ENCODE data around the gene CARS2.
"Not testable (repeated sequence)": the region's sequence is repeated elsewhere in the genome, so short reads cannot be mapped to it uniquely, and the experiment has no call there.

Gene CARS2

DNA sequence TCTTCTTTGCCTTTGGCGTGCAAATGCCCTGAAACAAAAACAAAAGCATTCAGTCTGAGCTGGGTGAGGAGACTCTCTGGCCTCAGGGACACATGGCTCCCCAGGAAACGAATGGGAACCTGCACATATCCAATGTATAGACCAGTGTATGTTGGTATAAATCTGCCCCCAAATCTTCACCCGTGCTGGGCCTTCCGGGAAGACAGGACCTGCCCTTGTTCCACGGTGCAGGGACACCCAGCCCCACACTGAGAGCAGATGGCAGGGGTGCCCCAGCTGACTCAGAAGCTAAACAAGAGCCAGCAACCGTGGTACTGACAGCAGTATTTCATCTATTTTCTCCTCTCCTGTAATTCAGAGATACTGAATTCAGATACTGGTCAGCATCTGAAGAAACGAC lies 42.4 kb downstream of the CARS2 start:
- no peak overlapping the region for H3K4me3 ChIP-seq (replicated peaks; ENCODE audit: low read depth, low read length)
- TF ChIP-seq, protein P1, sequence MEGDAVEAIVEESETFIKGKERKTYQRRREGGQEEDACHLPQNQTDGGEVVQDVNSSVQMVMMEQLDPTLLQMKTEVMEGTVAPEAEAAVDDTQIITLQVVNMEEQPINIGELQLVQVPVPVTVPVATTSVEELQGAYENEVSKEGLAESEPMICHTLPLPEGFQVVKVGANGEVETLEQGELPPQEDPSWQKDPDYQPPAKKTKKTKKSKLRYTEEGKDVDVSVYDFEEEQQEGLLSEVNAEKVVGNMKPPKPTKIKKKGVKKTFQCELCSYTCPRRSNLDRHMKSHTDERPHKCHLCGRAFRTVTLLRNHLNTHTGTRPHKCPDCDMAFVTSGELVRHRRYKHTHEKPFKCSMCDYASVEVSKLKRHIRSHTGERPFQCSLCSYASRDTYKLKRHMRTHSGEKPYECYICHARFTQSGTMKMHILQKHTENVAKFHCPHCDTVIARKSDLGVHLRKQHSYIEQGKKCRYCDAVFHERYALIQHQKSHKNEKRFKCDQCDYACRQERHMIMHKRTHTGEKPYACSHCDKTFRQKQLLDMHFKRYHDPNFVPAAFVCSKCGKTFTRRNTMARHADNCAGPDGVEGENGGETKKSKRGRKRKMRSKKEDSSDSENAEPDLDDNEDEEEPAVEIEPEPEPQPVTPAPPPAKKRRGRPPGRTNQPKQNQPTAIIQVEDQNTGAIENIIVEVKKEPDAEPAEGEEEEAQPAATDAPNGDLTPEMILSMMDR (IDR thresholded peaks at IDR 0.05; ENCODE audit: low read depth, low read length, missing control alignments), result no peak
- DNase-seq (ENCODE audit: extremely low read depth, low read depth), result no peak

GRCh38 chr13:110662777-110663443 lies 43.0 kb downstream of the CARS2 start:
- H3K4me3 ChIP-seq (replicated peaks; ENCODE audit: low read depth, low read length), result no peak overlapping the region
- TF ChIP-seq, protein P1 (IDR thresholded peaks at IDR 0.05; ENCODE audit: low read depth, low read length, missing control alignments), result no peak
- DNase-seq (ENCODE audit: extremely low read depth, low read depth), result no peak

- TF ChIP-seq, protein P1 (IDR thresholded peaks at IDR 0.05; ENCODE audit: low read depth, low read length, missing control alignments), result no peak
- no peak overlapping the region for H3K4me3 ChIP-seq (replicated peaks; ENCODE audit: low read depth, low read length)
- no peak for DNase-seq (ENCODE audit: extremely low read depth, low read depth)
Measured at GRCh38 chr13:110662091-110662490, 43.8 kb downstream of the CARS2 start.

GRCh38 chr13:110661256-110661655 lies 44.7 kb downstream of the CARS2 start:
- TF ChIP-seq, protein P1 (IDR thresholded peaks at IDR 0.05; ENCODE audit: low read depth, low read length, missing control alignments), result no peak
- H3K4me3 ChIP-seq (replicated peaks; ENCODE audit: low read depth, low read length), result no peak overlapping the region
- DNase-seq (ENCODE audit: extremely low read depth, low read depth), result no peak

- H3K4me3 ChIP-seq (replicated peaks; ENCODE audit: low read depth, low read length); DNase-seq (ENCODE audit: extremely low read depth, low read depth): not testable (repeated sequence)
Measured at GRCh38 chr13:110658218-110658911, 47.6 kb downstream of the CARS2 start.

DNA sequence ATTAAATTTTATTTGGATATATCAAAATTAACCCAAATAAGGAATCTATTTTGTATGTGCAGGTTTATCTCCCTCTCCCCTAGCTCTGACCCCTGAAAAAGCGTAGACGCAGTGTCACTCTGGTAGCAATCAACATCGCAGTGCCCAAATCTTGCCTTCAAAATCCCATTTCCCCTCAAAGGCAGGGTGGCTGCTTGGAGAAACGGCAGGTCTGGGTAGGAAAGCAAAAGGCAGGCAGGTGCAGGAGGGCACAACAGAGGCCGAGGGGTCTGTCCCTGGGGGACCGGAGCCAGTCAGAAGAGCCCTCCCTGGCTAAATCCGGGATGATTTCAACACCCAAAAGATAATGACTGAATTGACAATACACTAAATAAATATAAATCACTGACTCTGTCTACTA lies 48.7 kb downstream of the CARS2 start:
- TF ChIP-seq, protein P1 (IDR thresholded peaks at IDR 0.05; ENCODE audit: low read depth, low read length, missing control alignments), result no peak
- no peak overlapping the region for H3K4me3 ChIP-seq (replicated peaks; ENCODE audit: low read depth, low read length)
- no peak for DNase-seq (ENCODE audit: extremely low read depth, low read depth)

DNA sequence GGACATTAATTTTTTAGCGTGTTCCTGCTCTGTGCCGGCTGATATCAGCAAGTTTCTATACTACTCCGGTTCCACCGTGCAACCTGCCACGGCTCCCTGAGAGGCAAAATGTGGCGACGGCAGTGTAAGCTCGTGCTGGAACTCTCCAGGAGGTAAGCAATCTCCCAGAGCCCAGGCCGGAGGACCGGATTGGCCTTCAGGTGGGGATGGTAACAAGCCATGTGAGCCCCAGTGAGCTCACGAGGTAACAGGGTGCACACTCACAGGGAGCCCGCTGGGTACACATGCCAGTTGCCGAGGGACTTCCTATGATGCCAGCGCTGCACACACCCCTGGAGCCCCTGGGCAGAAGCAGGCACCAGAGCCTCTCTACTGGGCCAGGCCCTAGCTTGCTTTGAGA lies 52.1 kb downstream of the CARS2 start:
- DNase-seq (ENCODE audit: extremely low read depth, low read depth), result no peak
- TF ChIP-seq, protein P1 (IDR thresholded peaks at IDR 0.05; ENCODE audit: low read depth, low read length, missing control alignments), result no peak
- H3K4me3 ChIP-seq (replicated peaks; ENCODE audit: low read depth, low read length), result no peak overlapping the region

Data from HFF-Myc (cell line).